Heart right ventricle (tissue), 16 donors: ENCODE measurements around the gene UBE2D1. TPM values are rescaled to one million over a fixed set of nuclear protein-coding genes. Genes with fewer than 3 reads are reported as not detected.

Source experiments
- ATAC-seq, 8 donors: fragments of 200-7000 bp; cut with Tn5 transposase; one replicate each; pipeline ENCODE4 v1.9.1; 2020; ENCODE audit warnings: mild to moderate bottlenecking in 8 of 8, moderate library complexity in 8 of 8, moderate number of reproducible peaks in 1 of 8
- DNase-seq, 2 donors: peaks; one replicate each; pipeline ENCODE4 v3.0.0-alpha.2; 2020
- H3K27ac ChIP-seq, 10 donors: fragments of 200-600 bp; sonication (generic) in 2 of 10; one replicate each; pipeline versions ENCODE4 v1.5.0 to v1.8.0; 2020 to 2022; ENCODE audit warnings: mild to moderate bottlenecking in 3 of 10
- H3K27me3 ChIP-seq, 7 donors: fragments of 200-600 bp; one replicate each; pipeline ENCODE4 v1.8.0; 2021 to 2022; ENCODE audit warnings: mild to moderate bottlenecking in 2 of 7
- H3K36me3 ChIP-seq, 9 donors: fragments of 200-600 bp; sonication (generic) in 1 of 9; one replicate each; pipeline versions ENCODE4 v1.5.0 to v1.8.0; 2020 to 2022; ENCODE audit warnings: mild to moderate bottlenecking in 2 of 9
- H3K4me1 ChIP-seq, 9 donors: fragments of 200-600 bp; sonication (generic) in 1 of 9; one replicate each; pipeline versions ENCODE4 v1.5.0 to v1.8.0; 2020 to 2022; ENCODE audit warnings: mild to moderate bottlenecking in 4 of 9
- H3K4me3 ChIP-seq, 10 donors: fragments of 200-600 bp; sonication (generic) in 2 of 10; one replicate each; pipeline versions ENCODE4 v1.5.0 to v1.8.0; 2020 to 2022; ENCODE audit warnings: mild to moderate bottlenecking in 7 of 10, moderate library complexity in 2 of 10
- H3K9me3 ChIP-seq, 11 donors: fragments of 200-600 bp in 10 of 11; sonication (generic) in 2 of 11; one replicate each; pipeline versions ENCODE4 v1.5.0 to v1.8.0; 2013 to 2022; ENCODE audit warnings: mild to moderate bottlenecking in 2 of 11, control low read depth in 1 of 11, moderate library complexity in 1 of 11
- WGBS, 2 donors: extraction: QIAGEN DNeasy Blood & Tissue Kit; methylation state at CpG; one replicate each; pipeline ENCODE4 v1.1.7; 2013; ENCODE audit warnings: inconsistent platforms in 1 of 2; 5-methylcytosine and 5-hydroxymethylcytosine counted together
- intact Hi-C, 10 donors: fragments of 100-400 bp; cut with DNase I; formaldehyde crosslinking; loops; one replicate each; pipeline versions ENCODE4 v1.11.1 to v1.14.2; 2022
- polyA plus RNA-seq, 2 donors: library from polyadenylated mRNA; stranded (reverse); fragments of 200-250 nt; gene quantifications; one replicate each; pipeline ENCODE4 v1.2.3, GENCODE V29; 2013
- total RNA-seq, 10 donors: library from RNA; stranded (reverse); fragmentation: NEBNext Ultra II Directional in 3 of 10; extraction: Animal tissue kit (Norgen Biotek cat#: 25700) in 3 of 10; gene quantifications; one replicate each; pipeline versions ENCODE4 v1.2.1 to v1.2.4, GENCODE V29; 2021 to 2023
- TF ChIP-seq, protein P1 (sequence below), 9 donors: fragments of 200-600 bp; sonication (generic) in 2 of 9; IDR thresholded peaks; one replicate each; pipeline versions ENCODE4 v1.5.0 to v1.8.0; 2021 to 2022; ENCODE audit warnings: antibody characterized with exemption in 9 of 9, mild to moderate bottlenecking in 5 of 9, moderate library complexity in 1 of 9
- donor health status: Arrhythmogenic right ventricular cardiomyopathy.
- donor health status: ischemic (EF 13 %, LVEDD 7.1; RV severe dilation, severe dysfunction).
- donor health status: healthy with polysubstance abuse.
- donor health status: DM: no; HTN: yes; CAD: no.
- donor health status: DM: no; HTN: no; CAD: no.
- donor health status: ischemic (EF 25% LVEDD 6.9; RV normal size, moderate dysfunction).
- donor health status: ischemic (EF 25% LVEDD 5.7; RV mildly dilated, moderate dysfunction).
- donor health status: healthy.
- donor health status: DM: yes; HTN: yes; CAD: no.
- donor health status: Ischemic cardiomyopathy.
- donor health status: ischemic (EF 35%, LVEDD 5.7; RV mildly dilated, moderate dysfunction).
- donor health status: nonischemic (EF 11% LVEDD 7.7; RV severe dilation, severe dysfunction).
- donor health status: DM: yes; HTN: yes; CAD: no.
- donor health status: PGD.
- donor health status: ischemic (EF 29% LVEDD 5.4; RV normal size, mild dysfunction).
- donor health status: nonischemic (EF 23%, LVEDD 6.1; RV moderate dilation, normal function).

The UBE2D1 gene
- total and polyA plus RNA-seq, 12 donors, result 12.2 to 71.0 (median 59.5) TPM

DNA sequence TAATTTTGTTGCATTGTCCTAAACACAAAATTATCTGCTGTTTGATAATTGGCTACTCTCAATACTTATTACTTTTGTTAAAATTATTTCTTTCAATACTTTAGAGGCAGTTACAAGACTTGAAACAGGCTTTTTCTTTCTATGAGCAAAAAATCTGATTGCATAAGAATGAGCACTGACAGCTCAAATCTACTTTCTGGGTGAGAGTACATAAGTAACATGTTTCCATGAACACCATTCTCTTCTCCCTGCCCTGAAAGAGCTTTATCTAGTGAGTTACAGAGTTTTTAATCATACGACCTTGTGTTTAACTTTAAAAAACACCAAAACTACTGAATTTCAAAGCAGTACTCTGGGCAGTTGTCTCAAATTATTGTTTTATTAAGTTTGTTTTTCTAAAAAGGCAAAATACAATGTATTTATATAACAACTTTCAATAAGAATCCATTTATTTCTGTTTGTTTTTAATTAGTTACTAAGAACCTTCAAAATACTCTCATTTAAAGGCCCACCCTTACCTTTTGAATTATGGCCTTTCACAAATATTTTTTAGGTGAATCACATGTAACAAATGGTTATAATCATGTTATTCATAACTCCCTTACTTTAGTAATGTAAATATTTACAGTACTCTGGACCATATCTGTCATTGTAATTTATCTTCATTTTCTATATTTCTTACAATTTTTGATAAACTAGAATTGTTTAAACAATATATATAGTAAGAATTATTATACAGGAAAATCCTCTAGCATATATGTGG lies 27.4 kb downstream of the UBE2D1 start:
- H3K27ac ChIP-seq, result no peak overlapping the region
- intact Hi-C loops, result no loop called here
- no peak for DNase-seq

GRCh38 chr10:58367069-58367468 lies 32.3 kb downstream of the UBE2D1 start:
- Histone ChIP-seq H3K27me3 (no peaks in the 10 kb centered on the region), H3K36me3 (peaks cover 0 to 69% (median 8%) of the 10 kb centered on the region in 9 donors), H3K4me1 (peaks cover 0 to 2% (median 0%) of the 10 kb centered on the region in 9 donors), H3K4me3 (no peak overlapping the region), H3K9me3 (no peaks in the 10 kb centered on the region), H3K27ac (no peak overlapping the region)
- 86 to 87% methylated on average over 3 of the region's 3 CpGs for WGBS, 2 donors
- no peak for ATAC-seq
- TF ChIP-seq, protein P1, sequence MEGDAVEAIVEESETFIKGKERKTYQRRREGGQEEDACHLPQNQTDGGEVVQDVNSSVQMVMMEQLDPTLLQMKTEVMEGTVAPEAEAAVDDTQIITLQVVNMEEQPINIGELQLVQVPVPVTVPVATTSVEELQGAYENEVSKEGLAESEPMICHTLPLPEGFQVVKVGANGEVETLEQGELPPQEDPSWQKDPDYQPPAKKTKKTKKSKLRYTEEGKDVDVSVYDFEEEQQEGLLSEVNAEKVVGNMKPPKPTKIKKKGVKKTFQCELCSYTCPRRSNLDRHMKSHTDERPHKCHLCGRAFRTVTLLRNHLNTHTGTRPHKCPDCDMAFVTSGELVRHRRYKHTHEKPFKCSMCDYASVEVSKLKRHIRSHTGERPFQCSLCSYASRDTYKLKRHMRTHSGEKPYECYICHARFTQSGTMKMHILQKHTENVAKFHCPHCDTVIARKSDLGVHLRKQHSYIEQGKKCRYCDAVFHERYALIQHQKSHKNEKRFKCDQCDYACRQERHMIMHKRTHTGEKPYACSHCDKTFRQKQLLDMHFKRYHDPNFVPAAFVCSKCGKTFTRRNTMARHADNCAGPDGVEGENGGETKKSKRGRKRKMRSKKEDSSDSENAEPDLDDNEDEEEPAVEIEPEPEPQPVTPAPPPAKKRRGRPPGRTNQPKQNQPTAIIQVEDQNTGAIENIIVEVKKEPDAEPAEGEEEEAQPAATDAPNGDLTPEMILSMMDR (IDR thresholded peaks at IDR 0.05), result no peak
- DNase-seq, result no peak
- intact Hi-C loops, result loop anchor here in 1 of 10 donors (5.0 kb wide), 1 partner anchor 1820 kb away; no protein-coding TSS in a partner anchor

More for the DNA sequence above, 27.4 kb downstream of the UBE2D1 start:
- no peak for ATAC-seq
- 85 to 88% methylated on average over 1 of the region's 1 CpG for WGBS, 2 donors
- Histone ChIP-seq H3K27me3 (no peaks in the 10 kb centered on the region), H3K9me3 (no peaks in the 10 kb centered on the region), H3K36me3 (peaks cover 0 to 53% (median 10%) of the 10 kb centered on the region in 9 donors), H3K4me3 (no peak overlapping the region), H3K4me1 (peaks cover 0 to 37% (median 19%) of the 10 kb centered on the region in 9 donors)
- TF ChIP-seq, protein P1 (IDR thresholded peaks at IDR 0.05), result no peak

DNA sequence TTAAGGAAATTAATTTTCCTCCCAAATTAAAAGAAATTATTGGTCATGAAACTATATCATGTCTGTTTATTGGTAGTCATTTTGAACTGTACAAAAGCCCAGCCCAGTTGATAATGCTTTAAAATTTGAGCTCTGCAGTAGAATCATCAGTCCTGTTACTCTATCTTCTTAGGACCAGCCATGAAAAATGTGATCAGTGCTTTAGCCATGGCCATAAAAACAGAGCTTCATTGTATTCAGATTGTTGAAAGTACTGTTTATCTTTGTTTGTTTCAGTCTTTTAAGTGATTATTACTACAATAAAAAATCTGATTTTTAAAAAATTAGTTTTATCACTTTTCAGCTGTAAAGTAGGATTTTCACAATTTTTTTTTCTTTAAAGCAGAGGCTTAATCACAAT lies 36.7 kb downstream of the UBE2D1 start:
- intact Hi-C loops, result no loop called here
- TF ChIP-seq, protein P1 (IDR thresholded peaks at IDR 0.05), result no peak
- DNase-seq (no peak), ATAC-seq (no peak)
- Histone ChIP-seq H3K27ac (no peak overlapping the region), H3K27me3 (no peaks in the 10 kb centered on the region), H3K4me3 (no peak overlapping the region), H3K4me1 (peaks cover 0 to 2% (median 0%) of the 10 kb centered on the region in 9 donors), H3K36me3 (peaks cover 0 to 33% (median 8%) of the 10 kb centered on the region in 9 donors), H3K9me3 (no peaks in the 10 kb centered on the region)

GRCh38 chr10:58372607-58373441 lies 38.0 kb downstream of the UBE2D1 start:
- Histone ChIP-seq H3K36me3 (peaks cover 0 to 33% (median 8%) of the 10 kb centered on the region in 9 donors), H3K4me3 (no peak overlapping the region), H3K9me3 (no peaks in the 10 kb centered on the region), H3K4me1 (peaks cover 0 to 5% (median 0%) of the 10 kb centered on the region in 9 donors), H3K27me3 (no peaks in the 10 kb centered on the region), H3K27ac (no peak overlapping the region)
- ATAC-seq, result peak in 4 of 8 donors; percentile 39 to 61 (median 51)
- intact Hi-C loops, result no loop called here
- DNase-seq, result no peak
- TF ChIP-seq, protein P1 (IDR thresholded peaks at IDR 0.05), result no peak
- 75 to 80% methylated on average over 4 of the region's 4 CpGs for WGBS, 2 donors
